Heart left ventricle (tissue), 13 donors: ENCODE measurements around the gene PRDM4.

Source experiments
- CTCF ChIP-seq, 12 donors: fragments of 200-600 bp; sonication (generic) in 4 of 12; IDR thresholded peaks; one replicate each; pipeline versions ENCODE4 v1.5.0 to v1.8.0; 2018 to 2022; ENCODE audit warnings: antibody characterized with exemption in 12 of 12, mild to moderate bottlenecking in 5 of 12
- POLR2A ChIP-seq, 2 donors: fragments of 450-650 bp; IDR thresholded peaks; one replicate each; pipeline ENCODE4 v1.6.1; 2017; ENCODE audit warnings: antibody characterized with exemption in 2 of 2, mild to moderate bottlenecking in 2 of 2, moderate library complexity in 2 of 2
- donor health status: ischemic (EF 13 %, LVEDD 7.1; RV severe dilation, severe dysfunction).
- donor health status: DM: no; HTN: yes; CAD: no.
- donor health status: DM: no; HTN: no; CAD: no.
- donor health status: ischemic (EF 25% LVEDD 6.9; RV normal size, moderate dysfunction).
- donor health status: ischemic (EF 25% LVEDD 5.7; RV mildly dilated, moderate dysfunction).
- donor health status: ischemic (EF 35%, LVEDD 5.7; RV mildly dilated, moderate dysfunction).
- donor health status: nonischemic (EF 11% LVEDD 7.7; RV severe dilation, severe dysfunction).
- donor health status: DM: yes; HTN: yes; CAD: no.
- donor health status: PGD.
- donor health status: ischemic (EF 29% LVEDD 5.4; RV normal size, mild dysfunction).
- donor health status: nonischemic (EF 23%, LVEDD 6.1; RV moderate dilation, normal function).

- TF ChIP-seq CTCF (IDR thresholded peaks at IDR 0.05), result no peak
- TF ChIP-seq POLR2A (IDR thresholded peaks at IDR 0.05), result no peak
Measured at GRCh38 chr12:107803092-107803491, 42.2 kb upstream of the PRDM4 start.
